Upper lobe of right lung (tissue), 1 donor: ENCODE results near the gene YAP1. TPM values are rescaled to one million over a fixed set of nuclear protein-coding genes. Genes with fewer than 3 reads are reported as not detected.

Experiments used
- ATAC-seq: fragments of 200-7000 bp; cut with Tn5 transposase; one replicate; pipeline ENCODE4 v1.9.1; 2020; ENCODE audit warnings: mild to moderate bottlenecking, moderate library complexity
- DNase-seq: peaks from one replicate; pipeline ENCODE4 v3.0.0-alpha.2; 2020
- H3K27ac ChIP-seq: fragments of 200-600 bp; one replicate; pipeline ENCODE4 v1.8.0; 2022
- H3K27me3 ChIP-seq: fragments of 200-600 bp; one replicate; pipeline ENCODE4 v1.8.0; 2022; ENCODE audit warnings: mild to moderate bottlenecking
- H3K36me3 ChIP-seq: fragments of 200-600 bp; one replicate; pipeline ENCODE4 v1.8.0; 2022
- H3K4me1 ChIP-seq: fragments of 200-600 bp; one replicate; pipeline ENCODE4 v1.8.0; 2022
- H3K4me3 ChIP-seq: fragments of 200-600 bp; one replicate; pipeline ENCODE4 v1.8.0; 2022; ENCODE audit warnings: mild to moderate bottlenecking
- H3K9me3 ChIP-seq: fragments of 200-600 bp; one replicate; pipeline ENCODE4 v1.8.0; 2022
- CTCF ChIP-seq: fragments of 200-600 bp; IDR thresholded peaks from one replicate; pipeline ENCODE4 v1.8.0; 2022; ENCODE audit warnings: antibody characterized with exemption
- intact Hi-C: fragments of 100-400 bp; cut with DNase I; formaldehyde crosslinking; loops from one replicate; pipeline ENCODE4 v1.11.0; 2022
- total RNA-seq: library from RNA; stranded (reverse); fragmentation: NEBNext Ultra II Directional; extraction: Animal tissue kit (Norgen Biotek cat#: 25700); gene quantifications from one replicate; pipeline ENCODE4 v1.2.1, GENCODE V29; 2021
- donor health status: DM: no; HTN: yes; CAD: no; lungs with severe emphysema.

Gene YAP1
- total RNA-seq, 1 donor from 2014 or later = 127 TPM

GRCh38 chr11:102186551-102187191 lies 76.4 kb downstream of the YAP1 start:
- Histone ChIP-seq H3K27ac (no peak overlapping the region), H3K4me3 (no peak overlapping the region), H3K9me3 (no peaks in the 10 kb centered on the region), H3K36me3 (no peaks in the 10 kb centered on the region), H3K4me1 (peaks cover 20% of the 10 kb centered on the region), H3K27me3 (no peaks in the 10 kb centered on the region)
- no peak for TF ChIP-seq CTCF
- DNase-seq (no peak), ATAC-seq (no peak)
- intact Hi-C loops = no loop called here

GRCh38 chr11:102187416-102188151 lies 77.3 kb downstream of the YAP1 start:
- DNase-seq = no peak

GRCh38 chr11:102188488-102188887 lies 78.2 kb downstream of the YAP1 start:
- Histone ChIP-seq H3K9me3 (no peaks in the 10 kb centered on the region), H3K4me3 (no peak overlapping the region), H3K4me1 (peaks cover 20% of the 10 kb centered on the region), H3K36me3 (no peaks in the 10 kb centered on the region), H3K27me3 (no peaks in the 10 kb centered on the region), H3K27ac (peak overlapping the region; percentile 2)
- no peak for DNase-seq
- no peak for ATAC-seq
- intact Hi-C loops = no loop called here
- TF ChIP-seq CTCF = no peak

More at GRCh38 chr11:102187416-102188151, 77.3 kb downstream of the YAP1 start:
- TF ChIP-seq CTCF = no peak
- Histone ChIP-seq H3K4me3 (no peak overlapping the region), H3K27me3 (no peaks in the 10 kb centered on the region), H3K4me1 (peaks cover 20% of the 10 kb centered on the region), H3K27ac (peak overlapping the region; percentile 2), H3K36me3 (no peaks in the 10 kb centered on the region), H3K9me3 (no peaks in the 10 kb centered on the region)
- intact Hi-C loops = no loop called here
- ATAC-seq = peak; percentile 23

GRCh38 chr11:102191832-102192231 lies 81.6 kb downstream of the YAP1 start:
- TF ChIP-seq CTCF = no peak
- intact Hi-C loops = no loop called here
- peaks cover 20% of the 10 kb centered on the region for H3K4me1 ChIP-seq
- no peak overlapping the region for H3K27ac ChIP-seq
- H3K9me3 ChIP-seq = no peaks in the 10 kb centered on the region
- no peaks in the 10 kb centered on the region for H3K36me3 ChIP-seq
- no peak overlapping the region for H3K4me3 ChIP-seq
- no peaks in the 10 kb centered on the region for H3K27me3 ChIP-seq
- ATAC-seq = no peak
- DNase-seq = no peak

- Histone ChIP-seq H3K27me3 (no peaks in the 10 kb centered on the region), H3K4me1 (peaks cover 19% of the 10 kb centered on the region), H3K27ac (no peak overlapping the region), H3K9me3 (no peaks in the 10 kb centered on the region), H3K4me3 (no peak overlapping the region), H3K36me3 (no peaks in the 10 kb centered on the region)
- no peak for TF ChIP-seq CTCF
- intact Hi-C loops = no loop called here
- DNase-seq (no peak), ATAC-seq (no peak)
These were observed 82.3 kb downstream of the YAP1 start for GRCh38 chr11:102192349-102193066.
